SH-SY5Y (cell line): ENCODE results near the gene ZBTB46.

Experiments used
- GATA2 ChIP-seq: IDR thresholded peaks from 2 replicates; pipeline ENCODE4 v1.6.1; 2011; ENCODE audit warnings: mild to moderate bottlenecking, low read depth, low read length
- GATA3 ChIP-seq: IDR thresholded peaks from 2 replicates; pipeline ENCODE4 v1.6.1; 2011; ENCODE audit warnings: low read depth, mild to moderate bottlenecking, low read length, moderate library complexity

DNA sequence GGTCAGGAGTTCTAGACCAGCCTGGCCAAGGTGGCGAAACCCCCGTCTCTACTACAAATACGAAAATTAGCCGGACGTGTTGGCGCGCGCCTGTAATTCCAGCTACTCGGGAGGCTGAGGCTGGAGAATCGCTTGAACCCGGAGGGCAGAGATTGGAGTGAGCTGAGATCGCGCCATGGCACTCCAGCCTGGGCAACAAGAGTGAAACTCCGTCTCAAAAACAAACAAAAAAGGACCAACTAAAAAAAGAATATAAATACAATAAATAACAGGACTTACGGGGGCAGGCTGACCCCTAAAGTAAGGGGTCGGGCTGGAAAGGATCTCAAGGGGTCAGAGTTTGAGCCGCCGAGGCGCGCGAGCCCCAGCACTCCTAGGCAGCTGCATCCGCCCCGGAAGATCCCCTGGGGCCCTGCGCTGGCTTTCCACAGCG is 33.5 kb upstream of the ZBTB46 start:
- TF ChIP-seq GATA2, result no peak
- no peak for TF ChIP-seq GATA3
